Spleen (tissue), 7 donors: ENCODE data around the gene TERT.

Experiments
- CTCF ChIP-seq, 11 experiments: fragments of 200-600 bp in 7 of 11; fragments of 450-650 bp in 4 of 11; sonication (generic) in 4 of 11; IDR thresholded peaks in 8 of 11; conservative IDR thresholded peaks in 3 of 11; 1 replicate in 7 of 11; 2 replicates in 4 of 11; pipeline versions ENCODE4 v1.4.0 to v1.8.0; 2016 to 2021; ENCODE audit warnings: antibody characterized with exemption in 11 of 11, inconsistent platforms in 4 of 11, mild to moderate bottlenecking in 1 of 11
- POLR2A ChIP-seq, 3 donors: fragments of 450-650 bp; IDR thresholded peaks; one replicate each; pipeline ENCODE4 v1.5.1; 2017; ENCODE audit warnings: antibody characterized with exemption in 3 of 3, mild to moderate bottlenecking in 1 of 3
- donor health status: DM: no; HTN: no; CAD: no; lungs with moderate emphysema.
- donor health status: DM: no; HTN: no; CAD: no.
- donor health status: DM: no; HTN: no; CAD: no.

GRCh38 chr5:1314564-1314982 is 19.7 kb upstream of the TERT start:
- TF ChIP-seq POLR2A (IDR thresholded peaks at IDR 0.05) (no peak), CTCF (IDR thresholded peaks at IDR 0.05 in 8 of 11, conservative IDR thresholded peaks at IDR 0.05 in 3 of 11) (no peak)
